SU-DHL-6 (cell line): ENCODE data around the gene DNAJC10.

Experiments used
- EZH2phosphoT487 ChIP-seq: fragments of 200-600 bp; sonication (generic), shearing (Covaris generic); conservative IDR thresholded peaks from 2 replicates; pipeline ENCODE4 v1.6.1; 2018; ENCODE audit warnings: mild to moderate bottlenecking, antibody characterized with exemption, low read length, moderate library complexity, mixed read lengths
- TF ChIP-seq, protein P1 (sequence below): fragments of 200-600 bp; sonication (generic); IDR thresholded peaks from one replicate; pipeline ENCODE4 v1.5.1; 2017; ENCODE audit warnings: antibody characterized with exemption, mild to moderate bottlenecking, low read length, moderate library complexity; ENCODE audit not compliant: insufficient read depth, poor library complexity, severe bottlenecking

DNA sequence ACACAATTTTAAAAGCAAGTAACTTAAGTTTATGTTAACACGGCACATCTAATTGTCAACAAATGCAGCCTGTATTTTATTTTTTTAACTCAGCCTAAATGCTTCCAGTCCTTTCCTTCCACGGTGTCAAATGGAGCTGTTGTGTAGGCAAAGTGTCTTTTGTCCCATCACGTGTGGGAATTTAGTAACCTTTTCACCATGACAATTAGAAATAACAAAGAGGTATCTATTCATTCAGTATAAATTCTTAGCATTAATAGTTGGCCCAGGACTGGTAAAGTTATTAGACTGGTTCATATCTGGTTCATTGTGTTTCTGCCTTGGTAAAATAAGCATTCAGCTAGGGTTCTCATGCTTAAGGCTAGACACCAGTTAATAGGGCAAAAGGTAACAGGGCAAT lies 102.4 kb downstream of the DNAJC10 start:
- TF ChIP-seq EZH2phosphoT487 = no peak
- TF ChIP-seq, protein P1, sequence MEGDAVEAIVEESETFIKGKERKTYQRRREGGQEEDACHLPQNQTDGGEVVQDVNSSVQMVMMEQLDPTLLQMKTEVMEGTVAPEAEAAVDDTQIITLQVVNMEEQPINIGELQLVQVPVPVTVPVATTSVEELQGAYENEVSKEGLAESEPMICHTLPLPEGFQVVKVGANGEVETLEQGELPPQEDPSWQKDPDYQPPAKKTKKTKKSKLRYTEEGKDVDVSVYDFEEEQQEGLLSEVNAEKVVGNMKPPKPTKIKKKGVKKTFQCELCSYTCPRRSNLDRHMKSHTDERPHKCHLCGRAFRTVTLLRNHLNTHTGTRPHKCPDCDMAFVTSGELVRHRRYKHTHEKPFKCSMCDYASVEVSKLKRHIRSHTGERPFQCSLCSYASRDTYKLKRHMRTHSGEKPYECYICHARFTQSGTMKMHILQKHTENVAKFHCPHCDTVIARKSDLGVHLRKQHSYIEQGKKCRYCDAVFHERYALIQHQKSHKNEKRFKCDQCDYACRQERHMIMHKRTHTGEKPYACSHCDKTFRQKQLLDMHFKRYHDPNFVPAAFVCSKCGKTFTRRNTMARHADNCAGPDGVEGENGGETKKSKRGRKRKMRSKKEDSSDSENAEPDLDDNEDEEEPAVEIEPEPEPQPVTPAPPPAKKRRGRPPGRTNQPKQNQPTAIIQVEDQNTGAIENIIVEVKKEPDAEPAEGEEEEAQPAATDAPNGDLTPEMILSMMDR = no peak
